HEK293 (cell line): Measurements from ENCODE around the gene LACC1.

Experiments
- ZNF2 ChIP-seq: fragments of 450-650 bp; formaldehyde crosslinking; IDR thresholded peaks from 2 replicates; pipeline ENCODE4 v1.5.1; 2016; ENCODE audit warnings: missing biosample characterization, missing genetic modification characterization
- ZNF366 ChIP-seq: fragments of 450-650 bp; formaldehyde crosslinking; conservative IDR thresholded peaks from 2 replicates; pipeline ENCODE4 v1.5.1; 2016; ENCODE audit warnings: missing biosample characterization, missing genetic modification characterization

DNA sequence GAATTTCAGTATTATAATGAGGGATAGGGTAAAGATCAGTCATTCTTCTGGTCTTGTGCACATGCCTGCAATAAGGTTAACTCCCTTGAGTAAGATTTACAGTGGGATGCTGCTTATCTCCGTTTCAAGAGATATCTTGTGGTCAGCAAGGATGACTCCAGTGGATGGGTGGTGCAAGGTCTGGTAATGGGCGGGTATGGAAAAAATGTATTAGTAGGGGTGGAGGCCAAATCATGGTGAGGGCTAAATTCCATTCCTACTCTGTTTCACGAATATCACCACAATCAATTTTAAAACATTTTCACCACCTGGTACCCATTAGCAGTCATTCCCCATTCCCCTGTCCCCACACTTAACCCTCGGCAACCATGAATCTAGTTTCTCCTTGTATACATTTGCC is 40.8 kb upstream of the LACC1 start:
- TF ChIP-seq ZNF366 (tag by site-specific recombination) (no peak), ZNF2 (tag by site-specific recombination) (no peak)
